Activated CD4-positive, CD25-positive, alpha-beta regulatory T cell (primary cell): Measurements from ENCODE around the gene LLCFC1.

ENCODE experiments used
- DNase-seq, 4 experiments: peaks; one replicate each; lab custom pipeline; 2025; lab: John Stamatoyannopoulos, UW

Gene LLCFC1

DNA sequence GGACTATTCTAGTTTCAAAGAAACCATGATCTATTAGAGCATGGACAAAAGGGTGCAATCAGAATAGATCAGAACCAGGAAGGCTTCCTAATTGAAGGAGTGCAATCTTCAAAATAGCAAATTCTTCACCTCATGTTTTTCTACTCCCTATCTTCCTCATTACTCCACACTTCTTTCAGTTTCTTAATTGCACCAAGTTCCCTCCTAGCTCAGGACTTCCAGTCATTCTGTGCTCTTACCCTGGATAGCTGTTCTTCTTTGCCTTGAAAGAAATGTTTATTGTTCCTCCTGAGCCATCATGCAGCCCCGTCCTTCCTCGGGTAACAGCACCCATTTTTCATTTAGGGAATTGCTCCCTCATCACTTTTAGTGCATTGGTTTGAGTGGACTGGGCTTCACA is 28.8 kb upstream of the LLCFC1 start:
- DNase-seq: no peak

- no peak for DNase-seq
These were observed 26.2 kb upstream of the LLCFC1 start for GRCh38 chr7:142913051-142913450.

DNA sequence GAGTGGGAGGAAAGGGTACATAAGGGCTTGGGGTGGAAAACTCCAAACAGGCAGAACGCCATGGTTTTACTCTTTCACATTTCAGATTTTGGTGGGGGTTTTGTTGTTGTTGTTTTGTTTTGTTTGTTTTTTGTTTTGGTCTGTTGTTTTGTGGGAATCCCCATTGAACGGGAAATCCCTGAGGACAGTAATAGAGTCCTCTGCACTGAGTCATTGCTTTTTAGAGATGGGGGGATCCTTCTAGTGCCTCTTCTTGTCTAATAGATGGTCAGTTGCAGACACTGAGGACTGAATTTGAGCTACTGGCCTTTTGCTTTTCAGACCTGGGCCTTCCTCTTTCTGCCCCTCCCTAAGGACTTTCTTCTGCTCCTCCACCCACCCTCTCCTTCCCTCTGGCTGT is 25.7 kb upstream of the LLCFC1 start:
- DNase-seq: no peak

DNA sequence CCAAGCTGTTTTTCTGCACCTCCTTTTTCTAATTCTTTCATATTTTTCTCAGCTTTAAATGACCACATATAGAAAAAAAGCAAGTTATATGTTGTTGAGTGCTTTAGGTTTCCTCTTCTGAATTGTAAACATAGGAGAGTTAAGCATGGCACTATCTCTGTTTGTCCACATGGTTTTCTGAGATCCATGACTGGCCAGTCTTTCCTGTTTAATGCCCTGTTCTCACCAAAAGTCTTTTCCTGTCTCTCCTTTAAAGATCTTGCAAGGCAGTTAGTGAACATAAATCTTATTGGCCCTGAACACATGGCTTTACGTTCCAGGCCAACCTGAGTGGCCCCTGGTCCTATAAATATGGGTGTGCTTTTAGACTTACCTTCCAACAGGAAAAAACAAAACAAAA is 25.2 kb upstream of the LLCFC1 start:
- no peak for DNase-seq

GRCh38 chr7:142915315-142915714 is 24.0 kb upstream of the LLCFC1 start:
- no peak for DNase-seq

DNA sequence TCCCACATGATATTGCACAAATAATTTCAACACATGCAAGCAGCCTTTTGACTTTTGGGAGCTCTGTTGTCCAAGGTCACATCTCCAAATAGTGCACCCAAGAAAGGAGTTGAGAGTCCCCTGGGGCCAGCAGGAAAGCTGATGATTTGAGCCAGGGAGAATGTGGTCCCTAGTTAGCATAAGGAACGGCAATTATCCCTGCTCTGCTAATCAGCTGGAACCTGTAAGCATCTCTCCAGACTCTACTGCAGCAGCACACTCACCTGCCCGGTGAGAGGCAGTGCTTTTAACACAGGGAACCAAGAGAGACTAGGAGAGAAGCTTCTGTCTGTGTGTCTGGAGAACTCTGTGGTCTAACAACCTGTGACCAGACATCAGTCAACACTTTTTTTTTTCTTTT is 22.8 kb upstream of the LLCFC1 start:
- no peak for DNase-seq

DNA sequence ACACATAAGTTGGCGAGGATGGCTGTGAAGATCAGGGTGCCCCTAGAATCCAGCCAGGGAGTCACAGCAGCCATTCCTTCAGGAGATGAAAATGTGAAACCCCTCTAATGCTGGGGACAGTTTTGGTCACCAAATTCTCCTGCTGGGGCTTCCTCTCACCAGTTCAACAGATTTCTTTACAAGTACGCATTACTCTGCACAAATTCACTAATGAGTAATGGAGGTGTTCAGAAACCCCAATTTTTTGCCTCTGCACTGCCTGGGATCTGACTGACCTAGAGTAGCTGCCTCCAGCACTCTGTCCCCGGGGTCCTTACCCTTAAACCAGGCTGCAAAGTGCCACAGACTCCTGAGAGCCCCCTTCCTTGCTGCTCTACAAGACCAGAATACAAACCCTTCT is 21.8 kb upstream of the LLCFC1 start:
- DNase-seq: no peak

DNA sequence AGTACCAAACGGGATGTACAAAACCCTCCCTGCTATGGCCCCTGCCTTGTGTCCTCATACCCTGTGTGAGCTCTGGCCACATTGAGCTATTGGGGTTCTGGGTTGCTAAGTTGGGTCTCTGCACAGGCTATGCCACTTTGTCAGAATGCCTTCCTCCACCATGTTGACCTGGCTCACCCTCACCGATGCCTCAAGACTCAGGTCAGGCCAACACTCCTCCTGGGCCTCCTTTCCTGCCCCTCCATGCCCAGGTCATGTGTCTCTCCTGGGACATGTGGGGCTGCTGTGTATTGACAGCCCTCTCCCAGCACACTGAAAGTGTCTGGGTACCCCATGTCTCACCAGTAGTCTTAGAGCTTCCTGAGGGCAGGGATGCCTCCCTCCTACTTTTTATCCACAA is 20.4 kb upstream of the LLCFC1 start:
- no peak for DNase-seq

DNA sequence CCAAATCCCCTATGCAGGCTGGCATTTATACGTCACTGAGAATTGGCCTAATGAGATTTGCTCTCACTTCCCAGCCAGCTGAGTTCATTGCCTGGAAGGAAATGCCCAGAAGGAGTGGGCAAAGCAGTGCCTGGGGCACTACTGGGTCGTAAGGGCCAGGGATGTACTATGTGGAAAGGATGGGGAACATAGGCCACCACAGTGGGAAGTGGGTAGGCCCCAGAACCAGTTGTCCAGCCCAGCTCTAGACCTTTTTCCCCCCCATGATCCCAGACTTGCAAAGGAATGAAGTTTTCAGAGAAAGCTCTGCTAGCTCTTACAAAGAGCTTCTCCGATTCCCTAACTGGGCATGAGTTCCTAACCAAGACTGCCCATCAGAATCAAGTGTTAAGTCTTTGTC is 19.6 kb upstream of the LLCFC1 start:
- no peak for DNase-seq

DNA sequence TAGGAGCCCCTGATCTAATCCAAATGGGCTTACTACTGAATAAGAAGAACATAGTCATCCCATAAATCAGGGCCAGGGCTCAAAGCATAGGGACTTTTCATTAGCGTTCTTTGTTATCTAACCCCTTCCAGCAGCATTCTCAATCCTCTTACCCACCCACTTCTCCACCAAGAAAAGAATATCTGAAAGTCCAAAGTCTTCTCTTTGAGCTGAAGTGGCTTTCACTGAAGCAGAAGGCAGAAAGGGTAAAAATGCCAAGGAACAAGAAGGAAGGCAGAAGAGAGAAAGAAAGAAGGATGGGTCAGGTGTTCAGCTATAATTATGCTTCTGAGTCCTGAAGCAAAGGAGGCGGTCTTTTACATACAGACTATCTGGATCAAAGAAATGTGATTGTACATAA is 15.9 kb upstream of the LLCFC1 start:
- no peak for DNase-seq

GRCh38 chr7:142925413-142925812 is 13.9 kb upstream of the LLCFC1 start:
- no peak for DNase-seq

DNA sequence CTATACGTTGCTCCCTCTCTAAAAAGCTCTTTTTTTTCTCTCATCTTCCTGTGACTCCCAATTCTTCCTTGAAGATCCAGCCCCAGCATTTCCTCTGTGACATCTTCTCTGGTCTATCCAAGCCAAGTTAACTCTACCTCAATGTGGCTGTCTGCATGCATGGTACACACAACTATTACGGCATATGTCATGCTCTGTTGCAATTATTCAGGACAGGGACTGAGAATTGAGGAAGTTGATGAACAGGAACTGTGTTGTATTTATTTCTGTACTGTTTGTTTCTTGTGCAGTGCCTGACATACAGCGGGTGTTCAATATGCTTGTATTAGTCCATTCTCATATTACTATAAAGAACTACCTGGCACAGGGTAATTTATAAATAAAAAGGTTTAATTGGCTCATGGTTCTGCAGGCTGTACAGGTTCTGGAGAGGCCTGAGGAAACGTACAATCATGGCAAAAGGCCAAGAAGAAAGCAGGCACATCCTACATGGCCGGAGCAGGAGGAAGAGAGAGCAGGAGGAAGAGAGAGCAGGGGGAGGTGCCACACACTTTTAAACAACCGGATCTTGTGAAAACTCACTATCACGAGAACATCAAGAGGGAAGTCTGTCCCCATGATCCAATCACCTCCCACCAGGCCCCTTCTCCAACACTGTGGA is 12.1 kb upstream of the LLCFC1 start:
- DNase-seq: no peak

- no peak for DNase-seq
These were observed 11.3 kb upstream of the LLCFC1 start for GRCh38 chr7:142927949-142928348.

DNA sequence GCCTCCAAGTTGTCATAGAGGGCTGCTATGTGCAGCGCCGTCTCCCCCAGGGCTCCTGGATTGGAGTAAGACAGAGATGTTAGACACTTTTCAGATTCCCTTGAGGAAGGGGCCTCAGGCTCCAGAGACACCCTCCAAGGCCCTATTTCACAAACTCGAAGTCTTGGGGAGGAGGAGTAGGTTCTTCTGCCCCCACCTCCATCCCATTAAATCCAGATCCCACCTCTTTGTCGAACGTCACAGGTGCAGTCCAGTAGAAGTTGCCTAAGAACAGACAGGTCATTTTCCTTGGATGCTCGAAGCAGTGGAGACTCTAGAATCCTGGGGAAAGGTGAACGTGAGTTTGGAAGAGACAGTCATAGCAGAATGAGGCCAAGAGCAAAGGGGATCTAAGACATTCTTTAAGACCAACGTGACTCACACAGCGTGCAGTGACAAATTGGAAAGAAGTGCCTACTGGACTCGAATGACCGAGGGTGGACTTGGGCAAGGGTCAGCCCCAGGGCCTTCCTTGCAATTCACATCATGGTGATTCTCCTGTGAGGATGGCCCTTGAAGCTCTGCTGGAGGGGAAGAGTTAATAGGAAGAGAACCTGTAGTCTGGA is 9.1 kb upstream of the LLCFC1 start:
- no peak for DNase-seq

DNA sequence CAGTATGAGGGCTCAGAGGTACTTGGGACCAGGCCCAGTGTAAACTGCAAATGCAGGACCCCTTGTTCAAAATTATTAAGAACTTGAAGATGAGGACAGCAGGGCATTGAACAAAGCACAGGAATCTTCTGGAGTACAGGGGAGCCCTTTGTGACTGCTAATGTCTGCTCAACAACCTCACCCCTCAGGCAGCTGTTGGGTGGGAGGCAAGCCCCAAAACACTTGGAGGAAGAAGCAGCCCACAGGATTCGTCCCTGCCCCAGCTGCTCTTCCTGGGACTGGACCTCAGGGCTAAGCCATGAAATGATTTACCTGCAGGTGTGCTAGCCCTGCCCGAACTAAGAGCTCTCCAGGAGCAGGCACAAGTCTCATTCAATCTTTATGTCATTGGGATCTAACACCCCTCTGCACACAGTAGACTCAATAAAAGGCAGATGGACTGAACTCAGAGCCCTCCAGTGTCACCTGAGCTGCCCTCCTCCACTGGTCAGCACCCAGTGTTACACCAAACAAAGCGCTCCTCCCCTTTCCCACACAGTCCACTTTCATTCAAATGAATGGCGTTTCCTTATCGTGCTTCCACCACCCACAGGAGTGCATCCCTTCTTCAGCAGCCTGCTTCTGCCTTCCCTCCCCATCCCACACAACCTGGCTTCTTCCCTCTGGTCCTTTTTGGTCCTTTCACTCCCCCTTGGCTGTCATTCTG is 6.7 kb upstream of the LLCFC1 start:
- DNase-seq: no peak

DNA sequence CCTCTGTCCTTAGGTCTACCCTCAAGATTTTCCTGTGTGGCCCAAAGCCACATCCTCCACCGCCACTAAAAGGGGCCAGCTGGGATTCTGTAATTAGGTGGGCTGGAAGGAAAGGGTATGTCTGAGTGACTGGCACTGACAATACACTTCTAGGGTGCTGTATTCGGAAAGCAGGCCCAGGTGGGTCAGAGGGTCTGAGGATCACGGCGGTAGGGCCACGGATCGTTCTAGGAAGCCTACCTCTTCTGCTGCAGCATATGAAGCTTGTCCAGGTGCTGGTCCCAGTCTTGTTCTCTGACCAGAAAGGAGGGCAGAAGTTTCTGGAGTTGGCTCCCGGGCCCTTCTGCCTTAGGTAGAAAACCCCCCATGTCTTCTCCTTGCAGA is 6.2 kb upstream of the LLCFC1 start:
- no peak for DNase-seq

- DNase-seq: no peak
These were observed 5.7 kb upstream of the LLCFC1 start, which contains the start of gene TRPV5 for GRCh38 chr7:142933624-142934023. TRPV5 (minus strand) TSS chr7:142933746; CDS start chr7:142933459, 287 bp downstream.

GRCh38 chr7:142934056-142934455 is 5.2 kb upstream of the LLCFC1 start:
- no peak for DNase-seq

DNA sequence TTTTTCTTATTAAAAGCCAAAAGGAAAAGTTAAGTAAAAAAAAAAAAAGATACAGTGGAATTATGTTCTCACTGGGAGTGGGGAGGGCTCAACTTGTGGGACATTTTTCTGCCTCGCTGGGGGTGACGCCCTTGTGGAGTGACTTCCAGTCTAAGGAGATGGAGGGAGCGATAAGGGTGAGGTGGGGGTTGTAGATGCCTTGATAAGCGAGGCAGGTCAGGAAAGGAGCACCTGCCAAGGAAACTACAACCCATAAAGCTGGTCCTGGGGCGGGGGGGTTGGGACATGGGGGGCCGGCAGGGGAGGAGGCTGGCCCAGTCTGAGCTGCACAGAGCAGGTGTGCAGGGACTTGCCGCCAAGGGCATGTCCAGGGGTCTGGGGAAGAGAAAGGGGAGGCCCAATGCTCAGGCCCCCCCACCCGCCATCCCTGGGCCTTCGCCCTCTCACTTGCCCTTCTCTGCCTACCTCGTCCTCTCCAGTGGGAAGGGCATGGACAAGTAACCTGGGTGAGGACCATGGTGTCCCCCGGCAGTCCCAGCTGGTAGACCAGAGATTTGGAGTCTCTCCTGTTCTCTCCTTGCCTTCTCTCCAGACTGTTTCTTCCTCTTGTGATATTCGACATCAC is 3.2 kb upstream of the LLCFC1 start:
- DNase-seq: no peak

DNA sequence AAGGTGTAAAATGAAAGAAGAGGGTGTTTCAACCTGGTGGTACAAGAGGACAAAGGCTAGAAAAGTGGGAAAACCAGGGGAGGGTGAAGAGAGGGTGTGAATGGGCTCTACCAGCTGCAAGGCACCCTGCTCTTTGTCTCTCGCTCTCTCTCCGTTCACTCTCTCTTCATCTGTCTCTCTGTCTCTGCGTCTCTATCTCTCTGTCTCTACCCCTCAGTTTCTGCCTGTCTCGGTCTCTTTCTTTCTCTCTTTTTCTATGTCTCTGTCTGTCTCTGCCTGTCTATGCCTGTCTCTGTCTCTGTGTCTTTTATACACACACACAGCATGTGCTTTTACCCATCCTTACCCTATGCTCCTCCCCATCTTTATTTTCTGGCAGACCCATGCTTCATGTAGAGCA is 673 bp upstream of the LLCFC1 start:
- no peak for DNase-seq

GRCh38 chr7:142940966-142941535 is 1.8 kb downstream of the LLCFC1 start:
- DNase-seq: no peak

DNA sequence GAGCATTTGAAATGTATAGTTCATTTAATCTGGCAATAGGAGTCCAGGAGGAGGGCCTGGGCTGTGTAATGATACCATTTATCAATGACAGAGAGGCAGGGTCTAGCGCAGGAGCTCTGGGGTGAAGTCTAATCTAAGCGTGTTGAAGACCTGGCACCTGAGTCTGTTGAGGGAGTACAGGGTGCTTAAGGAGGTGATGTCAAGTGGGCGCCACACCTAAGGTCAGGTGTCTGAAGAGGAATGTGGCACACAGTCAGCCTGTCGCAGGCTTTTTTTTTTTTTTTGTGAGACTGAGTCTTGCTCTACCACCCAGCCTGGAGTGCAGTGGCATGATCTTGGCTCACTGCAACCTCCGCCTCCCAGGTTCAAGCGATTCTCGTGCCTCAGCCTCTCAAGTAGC is 2.3 kb downstream of the LLCFC1 start:
- no peak for DNase-seq

- no peak for DNase-seq
These were observed 3.5 kb downstream of the LLCFC1 start for GRCh38 chr7:142942746-142943145.
